Natural killer cell (primary cell): ENCODE data around the gene KRTAP13-3. TPM values are rescaled to one million over a fixed set of nuclear protein-coding genes. Genes with fewer than 3 reads are reported as not detected.

Source experiments
- ATAC-seq, 3 donors: fragments of 150-1000 bp in 2 of 3; fragments of 200-7000 bp in 1 of 3; cut with Tn5 transposase; 1 replicate in 1 of 3; 2 replicates in 2 of 3; pipeline ENCODE4 v1.10.0; 2021; ENCODE audit warnings: mild to moderate bottlenecking in 2 of 3, moderate library complexity in 2 of 3
- DNase-seq, 2 donors: peaks; one replicate each; pipeline versions ENCODE4 v3.0.0 to v3.0.0-alpha.2; 2013 to 2021; ENCODE audit warnings: mixed read lengths in 1 of 2
- H3K27ac ChIP-seq: one replicate; pipeline ENCODE4 v1.5.1; 2013; ENCODE audit warnings: mild to moderate bottlenecking, low read length
- H3K27me3 ChIP-seq: one replicate; pipeline ENCODE4 v1.6.1; 2013; ENCODE audit warnings: low read length; ENCODE audit not compliant: control insufficient read depth, insufficient read depth
- H3K36me3 ChIP-seq: one replicate; pipeline ENCODE4 v1.6.1; 2013; ENCODE audit warnings: low read length; ENCODE audit not compliant: control insufficient read depth, insufficient read depth
- H3K4me1 ChIP-seq: one replicate; pipeline ENCODE4 v1.6.1; 2013; ENCODE audit warnings: low read length; ENCODE audit not compliant: control insufficient read depth, insufficient read depth
- H3K4me3 ChIP-seq: one replicate; pipeline ENCODE4 v1.5.1; 2013; ENCODE audit warnings: low read length
- H3K9me3 ChIP-seq: one replicate; pipeline ENCODE4 v1.6.1; 2013; ENCODE audit warnings: low read length; ENCODE audit not compliant: control insufficient read depth, insufficient read depth
- H3K27ac Mint-ChIP-seq, 2 donors: one replicate each; pipeline ENCODE4 v1.8.0; 2022; ENCODE audit warnings: mild to moderate bottlenecking in 2 of 2, mixed read lengths in 2 of 2, moderate library complexity in 1 of 2
- H3K27me3 Mint-ChIP-seq, 2 donors: one replicate each; pipeline ENCODE4 v1.8.0; 2022; ENCODE audit warnings: low read depth in 2 of 2, mixed read lengths in 2 of 2
- H3K36me3 Mint-ChIP-seq: one replicate; pipeline ENCODE4 v1.8.0; 2022; ENCODE audit warnings: mixed read lengths
- H3K4me1 Mint-ChIP-seq, 2 donors: one replicate each; pipeline ENCODE4 v1.8.0; 2022; ENCODE audit warnings: mixed read lengths in 2 of 2
- H3K4me3 Mint-ChIP-seq: one replicate; pipeline ENCODE4 v1.8.0; 2022; ENCODE audit warnings: mild to moderate bottlenecking, moderate library complexity, mixed read lengths
- H3K9me3 Mint-ChIP-seq, 2 donors: one replicate each; pipeline ENCODE4 v1.8.0; 2022; ENCODE audit warnings: mixed read lengths in 2 of 2
- CTCF ChIP-seq: fragments of 200-600 bp; IDR thresholded peaks from one replicate; pipeline ENCODE4 v1.8.0; 2022; ENCODE audit warnings: antibody characterized with exemption
- WGBS: methylation state at CpG from one replicate; pipeline ENCODE4 v1.1.7; 2013; ENCODE audit warnings: missing lambda C conversion rate; ENCODE audit not compliant: insufficient coverage; 5-methylcytosine and 5-hydroxymethylcytosine counted together
- intact Hi-C: fragments of 100-400 bp; cut with micrococcal nuclease; formaldehyde crosslinking; loops from one replicate; pipeline ENCODE4 v1.14.2; 2022
- total RNA-seq, 4 donors: library from RNA; stranded (reverse); fragments of 120-200 nt in 1 of 4; gene quantifications; one replicate each; pipeline versions ENCODE4 v1.2.3 to v1.2.4, GENCODE V29; 2013 to 2022

KRTAP13-3 gene
- total RNA-seq, 3 donors from 2014 or later (not counting 1 experiment from before 2014, with no cell fraction given): not detected

GRCh38 chr21:30382201-30382600, 43.5 kb downstream of the KRTAP13-3 start:
- Mint-ChIP-seq H3K9me3 (peaks cover 9 to 17% of the 10 kb centered on the region in 2 donors), H3K4me3 (no peak overlapping the region), H3K27ac (no peak overlapping the region), H3K36me3 (no peaks in the 10 kb centered on the region), H3K4me1 (no peaks in the 10 kb centered on the region), H3K27me3 (no peaks in the 10 kb centered on the region)
- Histone ChIP-seq H3K36me3 (no peaks in the 10 kb centered on the region), H3K27ac (no peak overlapping the region), H3K4me1 (no peaks in the 10 kb centered on the region), H3K27me3 (no peaks in the 10 kb centered on the region), H3K9me3 (no peaks in the 10 kb centered on the region), H3K4me3 (no peak overlapping the region)
- intact Hi-C loops: no loop called here
- no peak for TF ChIP-seq CTCF
- WGBS: 67% methylated on average over 1 of the region's 1 CpG
- no peak for ATAC-seq
- no peak for DNase-seq

Other genes with a start within 250 kb of the KRTAP13-3 start
- gene CLDN8, start 209.8 kb downstream of the KRTAP13-3 start, total RNA-seq: not detected
- gene KRTAP24-1, start 143.0 kb downstream of the KRTAP13-3 start, total RNA-seq: not detected
- not detected for gene KRTAP25-1, start 136.4 kb downstream of the KRTAP13-3 start, total RNA-seq
- not detected for gene KRTAP26-1, start 105.6 kb downstream of the KRTAP13-3 start, total RNA-seq
- gene KRTAP27-1, start 88.2 kb downstream of the KRTAP13-3 start, total RNA-seq: not detected
- gene KRTAP23-1, start 77.3 kb downstream of the KRTAP13-3 start, total RNA-seq: not detected
- not detected for gene KRTAP13-2, start 53.7 kb downstream of the KRTAP13-3 start, total RNA-seq
- not detected for gene KRTAP13-1, start 29.9 kb downstream of the KRTAP13-3 start, total RNA-seq
- gene KRTAP13-4, start 4.3 kb upstream of the KRTAP13-3 start, total RNA-seq: not detected
- not detected for gene KRTAP15-1, start 14.3 kb upstream of the KRTAP13-3 start, total RNA-seq
- not detected for gene KRTAP19-1, start 54.4 kb upstream of the KRTAP13-3 start, total RNA-seq
- gene KRTAP19-2, start 61.5 kb upstream of the KRTAP13-3 start, total RNA-seq: not detected
- gene KRTAP19-3, start 66.1 kb upstream of the KRTAP13-3 start, total RNA-seq: not detected
- not detected for gene KRTAP19-4, start 71.2 kb upstream of the KRTAP13-3 start, total RNA-seq
- not detected for gene KRTAP19-5, start 76.2 kb upstream of the KRTAP13-3 start, total RNA-seq
- gene KRTAP19-6, start 115.9 kb upstream of the KRTAP13-3 start, total RNA-seq: not detected
- gene KRTAP19-7, start 135.4 kb upstream of the KRTAP13-3 start, total RNA-seq: not detected
- gene KRTAP22-2, start 164.5 kb upstream of the KRTAP13-3 start, total RNA-seq: not detected
- not detected for gene KRTAP6-3, start 166.5 kb upstream of the KRTAP13-3 start, total RNA-seq
- gene KRTAP6-2, start 173.0 kb upstream of the KRTAP13-3 start, total RNA-seq: not detected
- not detected for gene KRTAP22-1, start 175.2 kb upstream of the KRTAP13-3 start, total RNA-seq
- not detected for gene KRTAP6-1, start 188.0 kb upstream of the KRTAP13-3 start, total RNA-seq
- gene KRTAP20-1, start 190.5 kb upstream of the KRTAP13-3 start, total RNA-seq: not detected
- not detected for gene KRTAP20-4, start 194.7 kb upstream of the KRTAP13-3 start, total RNA-seq
- gene KRTAP20-2, start 209.3 kb upstream of the KRTAP13-3 start, total RNA-seq: not detected
- gene KRTAP20-3, start 216.9 kb upstream of the KRTAP13-3 start, total RNA-seq: not detected